ENCODE measurements around the gene DDA1. TPM values are rescaled to one million over a fixed set of nuclear protein-coding genes. Genes with fewer than 3 reads are reported as not detected.

DDA1 gene
- total RNA-seq, 1 donor from 2014 or later, result 21.9 TPM

GRCh38 chr19:17321655-17322489, 12.5 kb downstream of the DDA1 start:
- no peaks in the 10 kb centered on the region for H3K27me3 ChIP-seq
- no peak overlapping the region for H3K9ac ChIP-seq
- H3K36me3 ChIP-seq, result no peaks in the 10 kb centered on the region
- Mint-ChIP-seq H3K4me3 (peak overlapping the region; percentile 48), H3K4me1 (no peaks in the 10 kb centered on the region), H3K36me3 (peaks cover 3% of the 10 kb centered on the region), H3K9me3 (no peaks in the 10 kb centered on the region), H3K27ac (peak overlapping the region; percentile 74), H3K27me3 (ENCODE audit: insufficient read depth, low read depth) (peaks cover 4% of the 10 kb centered on the region)
- no peaks in the 10 kb centered on the region for H3K79me2 ChIP-seq (ENCODE audit: low read depth)
- H2AFZ ChIP-seq (replicated peaks), result no peak overlapping the region
- H4K20me1 ChIP-seq (ENCODE audit: low read depth), result peaks cover 6% of the 10 kb centered on the region
- TF ChIP-seq EZH2 (IDR thresholded peaks at IDR 0.05) (no peak), EZH2phosphoT487 (IDR thresholded peaks at IDR 0.05) (no peak)
- TF ChIP-seq, protein P1, sequence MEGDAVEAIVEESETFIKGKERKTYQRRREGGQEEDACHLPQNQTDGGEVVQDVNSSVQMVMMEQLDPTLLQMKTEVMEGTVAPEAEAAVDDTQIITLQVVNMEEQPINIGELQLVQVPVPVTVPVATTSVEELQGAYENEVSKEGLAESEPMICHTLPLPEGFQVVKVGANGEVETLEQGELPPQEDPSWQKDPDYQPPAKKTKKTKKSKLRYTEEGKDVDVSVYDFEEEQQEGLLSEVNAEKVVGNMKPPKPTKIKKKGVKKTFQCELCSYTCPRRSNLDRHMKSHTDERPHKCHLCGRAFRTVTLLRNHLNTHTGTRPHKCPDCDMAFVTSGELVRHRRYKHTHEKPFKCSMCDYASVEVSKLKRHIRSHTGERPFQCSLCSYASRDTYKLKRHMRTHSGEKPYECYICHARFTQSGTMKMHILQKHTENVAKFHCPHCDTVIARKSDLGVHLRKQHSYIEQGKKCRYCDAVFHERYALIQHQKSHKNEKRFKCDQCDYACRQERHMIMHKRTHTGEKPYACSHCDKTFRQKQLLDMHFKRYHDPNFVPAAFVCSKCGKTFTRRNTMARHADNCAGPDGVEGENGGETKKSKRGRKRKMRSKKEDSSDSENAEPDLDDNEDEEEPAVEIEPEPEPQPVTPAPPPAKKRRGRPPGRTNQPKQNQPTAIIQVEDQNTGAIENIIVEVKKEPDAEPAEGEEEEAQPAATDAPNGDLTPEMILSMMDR (IDR thresholded peaks at IDR 0.05), result no peak
- H3F3A ChIP-seq (ENCODE audit: low read depth), result peaks cover 18% of the 10 kb centered on the region
- H3K4me2 ChIP-seq, result no peak overlapping the region
- H3K4me1 ChIP-seq, result peaks cover 9% of the 10 kb centered on the region
- no peak overlapping the region for H3K4me3 ChIP-seq
- DNase-seq (ENCODE audit: low spot score), result no peak
- peak overlapping the region; percentile 27 for H3K27ac ChIP-seq
- no peaks in the 10 kb centered on the region for H3K9me3 ChIP-seq (ENCODE audit: low read depth)

DNA sequence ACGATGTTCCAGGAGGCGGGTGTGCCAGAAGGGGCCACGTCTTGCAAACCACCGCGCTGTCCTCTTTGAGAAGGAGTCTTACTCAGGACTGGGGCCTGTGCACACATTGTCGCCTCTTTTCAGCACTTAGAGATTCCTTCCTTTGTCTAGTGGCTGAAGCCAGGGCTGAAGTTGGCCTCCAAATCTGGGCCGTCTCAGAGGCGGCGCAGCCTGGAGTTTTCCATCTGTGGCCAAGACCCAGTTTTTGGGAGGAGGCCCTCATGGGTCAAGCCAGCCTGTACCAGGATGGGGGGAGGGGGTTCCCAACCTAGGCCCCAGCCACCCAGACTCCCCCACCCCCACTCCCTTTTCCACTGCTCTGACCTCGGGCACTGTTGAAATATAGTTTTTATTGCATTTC, 13.5 kb downstream of the DDA1 start:
- H4K20me1 ChIP-seq (ENCODE audit: low read depth), result peaks cover 6% of the 10 kb centered on the region
- no peak for DNase-seq (ENCODE audit: low spot score)
- TF ChIP-seq, protein P1 (IDR thresholded peaks at IDR 0.05), result no peak
- TF ChIP-seq EZH2phosphoT487 (IDR thresholded peaks at IDR 0.05), result no peak
- TF ChIP-seq EZH2 (IDR thresholded peaks at IDR 0.05), result no peak
- no peak overlapping the region for H3K9ac ChIP-seq
- H3K4me2 ChIP-seq, result no peak overlapping the region
- peak overlapping the region; percentile 48 for H3K4me3 Mint-ChIP-seq
- H3K36me3 Mint-ChIP-seq, result peaks cover 3% of the 10 kb centered on the region
- peaks cover 28% of the 10 kb centered on the region for H3F3A ChIP-seq (ENCODE audit: low read depth)
- peak overlapping the region; percentile 27 for H3K27ac ChIP-seq
- peaks cover 4% of the 10 kb centered on the region for H3K27me3 Mint-ChIP-seq (ENCODE audit: insufficient read depth, low read depth)
- H3K36me3 ChIP-seq, result no peaks in the 10 kb centered on the region
- no peak overlapping the region for H3K27ac Mint-ChIP-seq
- no peak overlapping the region for H2AFZ ChIP-seq (replicated peaks)
- H3K4me1 Mint-ChIP-seq, result peaks cover 4% of the 10 kb centered on the region
- no peaks in the 10 kb centered on the region for H3K79me2 ChIP-seq (ENCODE audit: low read depth)
- H3K9me3 Mint-ChIP-seq, result no peaks in the 10 kb centered on the region
- H3K27me3 ChIP-seq, result no peaks in the 10 kb centered on the region
- peaks cover 15% of the 10 kb centered on the region for H3K4me1 ChIP-seq
- H3K4me3 ChIP-seq, result no peak overlapping the region
- no peaks in the 10 kb centered on the region for H3K9me3 ChIP-seq (ENCODE audit: low read depth)

DNA sequence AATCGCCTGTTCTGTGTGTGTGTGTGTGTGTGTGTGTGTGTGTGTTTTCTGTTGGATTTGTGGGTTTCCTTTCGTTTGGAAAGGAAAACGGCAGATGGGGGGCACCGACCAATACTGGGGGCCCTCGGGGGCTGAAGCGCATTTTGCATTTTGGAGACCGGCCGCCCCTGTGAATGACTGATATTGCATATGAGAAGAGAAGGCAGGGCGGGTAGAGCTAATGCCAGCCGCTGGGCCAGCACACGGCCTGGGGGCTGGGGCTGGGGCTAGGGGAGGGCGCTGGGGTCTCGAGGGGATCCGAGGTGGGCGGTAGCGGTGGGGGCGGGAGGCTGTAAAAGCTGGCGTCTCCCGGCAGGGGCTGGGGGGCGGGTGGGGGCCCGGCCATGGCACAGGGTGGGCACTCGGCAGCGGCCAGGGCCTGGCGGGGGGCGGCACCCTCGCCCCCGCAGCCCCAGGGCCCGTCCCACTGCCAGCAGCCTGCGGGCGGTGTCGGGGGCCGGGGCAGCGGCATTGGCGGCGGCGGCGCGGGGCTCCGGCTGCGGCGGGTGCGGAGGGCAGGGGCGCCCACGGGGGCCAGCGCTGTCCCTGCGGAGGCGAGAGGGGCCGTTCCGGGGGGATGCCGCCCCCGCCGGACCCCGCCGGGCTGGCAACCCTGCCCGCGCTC, 14.1 kb downstream of the DDA1 start:
- Histone ChIP-seq H3F3A (ENCODE audit: low read depth) (peaks cover 34% of the 10 kb centered on the region), H3K4me3 (no peak overlapping the region), H3K27ac (peak overlapping the region; percentile 27), H3K9me3 (ENCODE audit: low read depth) (no peaks in the 10 kb centered on the region), H3K36me3 (no peaks in the 10 kb centered on the region), H4K20me1 (ENCODE audit: low read depth) (peaks cover 6% of the 10 kb centered on the region), H2AFZ (replicated peaks) (no peak overlapping the region), H3K27me3 (peaks cover 2% of the 10 kb centered on the region), H3K4me2 (no peak overlapping the region), H3K9ac (no peak overlapping the region), H3K79me2 (ENCODE audit: low read depth) (no peaks in the 10 kb centered on the region), H3K4me1 (peaks cover 15% of the 10 kb centered on the region)
- peaks cover 5% of the 10 kb centered on the region for H3K4me1 Mint-ChIP-seq
- no peak for DNase-seq (ENCODE audit: low spot score)
- peaks cover 4% of the 10 kb centered on the region for H3K27me3 Mint-ChIP-seq (ENCODE audit: insufficient read depth, low read depth)
- no peak for TF ChIP-seq EZH2phosphoT487 (IDR thresholded peaks at IDR 0.05)
- TF ChIP-seq, protein P1 (IDR thresholded peaks at IDR 0.05), result no peak
- TF ChIP-seq EZH2 (IDR thresholded peaks at IDR 0.05), result no peak
- peaks cover 3% of the 10 kb centered on the region for H3K36me3 Mint-ChIP-seq
- H3K27ac Mint-ChIP-seq, result no peak overlapping the region
- no peaks in the 10 kb centered on the region for H3K9me3 Mint-ChIP-seq
- no peak overlapping the region for H3K4me3 Mint-ChIP-seq
